Loucy (cell line): ENCODE results near the gene TJP3.

Experiments used
- H2AFZ ChIP-seq: fragments of 200-600 bp; sonication (generic); 2 replicates; pipeline ENCODE4 v1.6.0; 2016; ENCODE audit warnings: antibody characterized with exemption, mild to moderate bottlenecking, low read length, moderate library complexity
- H3F3A ChIP-seq: fragments of 200-600 bp; 2 replicates; pipeline ENCODE4 v1.6.0; 2016; ENCODE audit warnings: antibody characterized with exemption, low read depth, mild to moderate bottlenecking
- H3K27me3 ChIP-seq: fragments of 200-600 bp; sonication (generic); 2 replicates; pipeline ENCODE4 v1.6.1; 2014; ENCODE audit warnings: low read length, mild to moderate bottlenecking; ENCODE audit not compliant: insufficient read depth, poor library complexity, severe bottlenecking
- H3K36me3 ChIP-seq: fragments of 200-600 bp; sonication (generic); 2 replicates; pipeline ENCODE4 v1.6.1; 2016; ENCODE audit warnings: low read length; ENCODE audit not compliant: insufficient read depth
- H3K4me1 ChIP-seq: fragments of 200-600 bp; sonication (generic); 2 replicates; pipeline ENCODE4 v1.5.1; 2014; ENCODE audit warnings: low read length, mild to moderate bottlenecking; ENCODE audit not compliant: insufficient read depth, poor library complexity, severe bottlenecking
- H3K4me2 ChIP-seq: fragments of 200-600 bp; sonication (generic); 2 replicates; pipeline ENCODE4 v1.6.0; 2014; ENCODE audit warnings: antibody characterized with exemption, low read length, low read depth, mild to moderate bottlenecking; ENCODE audit not compliant: poor library complexity, severe bottlenecking
- H3K4me3 ChIP-seq: fragments of 200-600 bp; sonication (generic); 2 replicates; pipeline ENCODE4 v1.5.1; 2014; ENCODE audit warnings: low read length, mild to moderate bottlenecking, mixed read lengths; ENCODE audit not compliant: poor library complexity, severe bottlenecking
- H3K79me2 ChIP-seq: fragments of 200-600 bp; sonication (generic); 2 replicates; pipeline ENCODE4 v1.6.1; 2014; ENCODE audit warnings: low read length; ENCODE audit not compliant: insufficient read depth
- H3K9ac ChIP-seq: fragments of 200-600 bp; sonication (generic); 2 replicates; pipeline ENCODE4 v1.6.0; 2014; ENCODE audit warnings: mild to moderate bottlenecking, low read depth, low read length, moderate library complexity; ENCODE audit not compliant: poor library complexity, severe bottlenecking
- H3K9me2 ChIP-seq: fragments of 200-600 bp; sonication (generic); replicated peaks from 2 replicates; pipeline ENCODE4 v1.6.1; 2016; ENCODE audit warnings: low read depth, low read length, mixed read lengths
- H3K9me3 ChIP-seq: fragments of 200-600 bp; sonication (generic); 2 replicates; pipeline ENCODE4 v1.6.1; 2014; ENCODE audit warnings: mild to moderate bottlenecking, antibody characterized with exemption, low read length, low read depth; ENCODE audit not compliant: insufficient read depth
- H4K20me1 ChIP-seq: fragments of 200-600 bp; sonication (generic); 2 replicates; pipeline ENCODE4 v1.6.0; 2014; ENCODE audit warnings: antibody characterized with exemption, low read length, mild to moderate bottlenecking; ENCODE audit not compliant: insufficient read depth, poor library complexity, severe bottlenecking
- EZH2phosphoT487 ChIP-seq: fragments of 200-600 bp; IDR thresholded peaks from 2 replicates; pipeline ENCODE4 v1.6.1; 2018; ENCODE audit warnings: antibody characterized with exemption, mild to moderate bottlenecking, moderate library complexity, borderline replicate concordance
- TF ChIP-seq, protein P1 (sequence below): fragments of 200-600 bp; sonication (generic); conservative IDR thresholded peaks from 2 replicates; pipeline ENCODE4 v1.5.1; 2014; ENCODE audit warnings: mild to moderate bottlenecking, antibody characterized with exemption, low read length

The TJP3 gene

GRCh38 chr19:3679138-3679537 is 29.0 kb upstream of the TJP3 start:
- Histone ChIP-seq H3K9me2 (no peaks in the 10 kb centered on the region), H3K9ac (no peak overlapping the region), H3K4me2 (no peak overlapping the region), H3K4me3 (no peak overlapping the region), H3K4me1 (no peaks in the 10 kb centered on the region), H3K79me2 (no peaks in the 10 kb centered on the region), H3K9me3 (no peaks in the 10 kb centered on the region), H3K27me3 (no peaks in the 10 kb centered on the region), H3F3A (no peaks in the 10 kb centered on the region), H2AFZ (no peak overlapping the region), H3K36me3 (no peaks in the 10 kb centered on the region), H4K20me1 (no peaks in the 10 kb centered on the region)
- TF ChIP-seq EZH2phosphoT487 = no peak
- TF ChIP-seq, protein P1, sequence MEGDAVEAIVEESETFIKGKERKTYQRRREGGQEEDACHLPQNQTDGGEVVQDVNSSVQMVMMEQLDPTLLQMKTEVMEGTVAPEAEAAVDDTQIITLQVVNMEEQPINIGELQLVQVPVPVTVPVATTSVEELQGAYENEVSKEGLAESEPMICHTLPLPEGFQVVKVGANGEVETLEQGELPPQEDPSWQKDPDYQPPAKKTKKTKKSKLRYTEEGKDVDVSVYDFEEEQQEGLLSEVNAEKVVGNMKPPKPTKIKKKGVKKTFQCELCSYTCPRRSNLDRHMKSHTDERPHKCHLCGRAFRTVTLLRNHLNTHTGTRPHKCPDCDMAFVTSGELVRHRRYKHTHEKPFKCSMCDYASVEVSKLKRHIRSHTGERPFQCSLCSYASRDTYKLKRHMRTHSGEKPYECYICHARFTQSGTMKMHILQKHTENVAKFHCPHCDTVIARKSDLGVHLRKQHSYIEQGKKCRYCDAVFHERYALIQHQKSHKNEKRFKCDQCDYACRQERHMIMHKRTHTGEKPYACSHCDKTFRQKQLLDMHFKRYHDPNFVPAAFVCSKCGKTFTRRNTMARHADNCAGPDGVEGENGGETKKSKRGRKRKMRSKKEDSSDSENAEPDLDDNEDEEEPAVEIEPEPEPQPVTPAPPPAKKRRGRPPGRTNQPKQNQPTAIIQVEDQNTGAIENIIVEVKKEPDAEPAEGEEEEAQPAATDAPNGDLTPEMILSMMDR = no peak

DNA sequence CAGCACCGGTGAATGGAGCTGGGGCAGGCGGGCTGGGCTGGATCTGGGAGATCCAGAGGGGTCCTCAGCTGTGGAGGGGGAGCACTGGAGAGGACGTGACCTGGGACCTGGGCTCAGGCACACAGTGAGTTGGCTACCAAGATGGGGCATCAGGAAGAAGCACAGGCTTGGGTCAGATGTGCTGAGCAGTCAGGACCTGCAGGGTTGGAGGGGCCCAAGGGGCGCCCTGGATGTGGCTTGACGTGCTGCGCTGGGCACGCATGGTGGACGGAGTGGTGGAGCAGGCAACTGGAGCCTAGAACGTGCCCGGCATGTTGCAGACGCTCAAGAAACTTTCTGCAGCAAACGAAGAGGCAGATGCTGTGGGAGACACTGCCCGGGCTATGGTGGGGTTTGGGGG is 28.6 kb upstream of the TJP3 start:
- no peaks in the 10 kb centered on the region for H3F3A ChIP-seq
- no peaks in the 10 kb centered on the region for H3K9me3 ChIP-seq
- H3K9me2 ChIP-seq = no peaks in the 10 kb centered on the region
- H2AFZ ChIP-seq = no peak overlapping the region
- no peaks in the 10 kb centered on the region for H3K27me3 ChIP-seq
- TF ChIP-seq, protein P1 = no peak
- TF ChIP-seq EZH2phosphoT487 = no peak
- no peak overlapping the region for H3K9ac ChIP-seq
- no peaks in the 10 kb centered on the region for H3K4me1 ChIP-seq
- H4K20me1 ChIP-seq = no peaks in the 10 kb centered on the region
- H3K4me3 ChIP-seq = no peak overlapping the region
- no peaks in the 10 kb centered on the region for H3K36me3 ChIP-seq
- no peaks in the 10 kb centered on the region for H3K79me2 ChIP-seq
- no peak overlapping the region for H3K4me2 ChIP-seq

GRCh38 chr19:3680939-3681338 is 27.2 kb upstream of the TJP3 start:
- Histone ChIP-seq H3K4me2 (no peak overlapping the region), H3K9ac (no peak overlapping the region), H3K36me3 (no peaks in the 10 kb centered on the region), H3K4me3 (no peak overlapping the region), H4K20me1 (no peaks in the 10 kb centered on the region), H3K4me1 (no peaks in the 10 kb centered on the region), H3K79me2 (no peaks in the 10 kb centered on the region), H3K27me3 (no peaks in the 10 kb centered on the region), H2AFZ (no peak overlapping the region), H3K9me3 (no peaks in the 10 kb centered on the region), H3K9me2 (no peaks in the 10 kb centered on the region), H3F3A (no peaks in the 10 kb centered on the region)
- TF ChIP-seq EZH2phosphoT487 = no peak
- TF ChIP-seq, protein P1 = no peak
